NCI-H748 (cell line): Measurements from ENCODE around the gene CCDC87.
"Not testable (repeated sequence)": the region's sequence is repeated elsewhere in the genome, so short reads cannot be mapped to it uniquely, and the experiment has no call there.

ENCODE experiments used
- DNase-seq: peaks from one replicate; lab custom pipeline; 2025; ENCODE audit not compliant: unreplicated experiment; lab: John Stamatoyannopoulos, UW

CCDC87 gene

GRCh38 chr11:66616379-66617154, 23.7 kb upstream of the CCDC87 start, which contains the start of gene RBM14:
RBM14 (plus strand) TSS chr11:66616630; CDS start chr11:66616721, 91 bp downstream.
- DNase-seq: peak; percentile 100

GRCh38 chr11:66614073-66614472, 21.2 kb upstream of the CCDC87 start:
- no peak for DNase-seq

GRCh38 chr11:66612458-66612857, 19.6 kb upstream of the CCDC87 start:
- no peak for DNase-seq

GRCh38 chr11:66609721-66610617, 17.1 kb upstream of the CCDC87 start:
- DNase-seq: no peak

GRCh38 chr11:66607126-66607834, 14.4 kb upstream of the CCDC87 start:
- no peak for DNase-seq

- not testable (repeated sequence) for DNase-seq
These were observed 13.7 kb upstream of the CCDC87 start for GRCh38 chr11:66606608-66607007.

DNA sequence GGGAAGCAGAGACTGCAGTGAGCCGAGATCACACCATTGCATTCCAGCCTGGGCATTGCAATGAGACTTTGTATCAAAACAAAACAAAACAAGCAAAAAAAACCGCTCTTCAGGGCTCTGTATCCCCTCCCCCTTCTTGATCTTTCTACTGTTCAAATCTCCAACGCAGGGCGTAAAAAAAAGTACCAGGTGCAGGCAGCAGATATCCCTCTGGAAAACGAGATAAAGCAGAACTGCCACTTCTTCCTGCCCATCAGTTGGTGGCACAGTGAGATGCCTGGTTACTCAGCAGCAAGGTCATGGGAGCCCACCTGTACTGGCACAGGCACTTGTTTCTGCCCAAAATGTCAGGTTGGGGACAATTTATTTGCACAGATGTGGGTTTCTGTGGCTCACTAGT, 11.3 kb upstream of the CCDC87 start:
- DNase-seq: no peak

DNA sequence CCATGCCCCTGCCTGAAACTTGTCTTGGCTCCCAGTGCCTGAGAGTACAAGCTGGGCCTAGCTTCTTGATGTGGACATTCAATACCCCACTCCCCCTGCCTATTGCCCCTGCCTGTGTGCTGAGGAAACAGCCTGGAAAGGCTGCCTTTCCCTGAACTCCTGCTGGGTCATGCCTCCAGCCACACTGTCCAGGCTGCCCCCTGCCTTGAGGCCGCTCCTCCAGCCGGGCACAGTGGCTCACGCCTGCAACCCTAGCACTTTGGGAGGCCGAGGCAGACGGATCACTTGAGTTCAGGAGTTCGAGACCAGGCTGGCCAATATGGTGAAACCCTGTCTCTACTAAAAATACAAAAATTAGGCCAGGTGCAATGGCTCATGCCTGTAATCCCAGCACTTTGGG, 10.2 kb upstream of the CCDC87 start:
- DNase-seq: no peak

GRCh38 chr11:66600631-66601233, 7.9 kb upstream of the CCDC87 start:
- DNase-seq: no peak

GRCh38 chr11:66600219-66600618, 7.4 kb upstream of the CCDC87 start:
- no peak for DNase-seq

DNA sequence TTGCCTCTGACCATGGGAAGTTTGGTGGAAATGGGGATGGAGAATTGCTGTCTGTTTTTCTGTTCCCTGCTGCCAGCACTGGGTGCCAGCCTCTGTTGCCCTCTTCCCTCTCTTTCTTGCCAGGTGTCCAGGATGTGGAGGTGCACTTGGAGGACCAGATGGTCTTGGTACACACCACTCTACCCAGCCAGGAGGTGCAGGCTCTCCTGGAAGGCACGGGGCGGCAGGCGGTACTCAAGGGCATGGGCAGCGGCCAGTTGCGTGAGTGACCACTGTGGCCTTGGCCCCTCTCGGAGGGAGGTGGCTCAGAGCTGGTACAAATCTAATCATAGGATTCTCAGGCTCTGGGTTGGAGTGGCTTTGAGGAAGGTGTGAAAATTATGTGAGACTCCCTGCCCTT, 6.1 kb upstream of the CCDC87 start:
- no peak for DNase-seq

GRCh38 chr11:66595245-66595904, 2.5 kb upstream of the CCDC87 start:
- no peak for DNase-seq

DNA sequence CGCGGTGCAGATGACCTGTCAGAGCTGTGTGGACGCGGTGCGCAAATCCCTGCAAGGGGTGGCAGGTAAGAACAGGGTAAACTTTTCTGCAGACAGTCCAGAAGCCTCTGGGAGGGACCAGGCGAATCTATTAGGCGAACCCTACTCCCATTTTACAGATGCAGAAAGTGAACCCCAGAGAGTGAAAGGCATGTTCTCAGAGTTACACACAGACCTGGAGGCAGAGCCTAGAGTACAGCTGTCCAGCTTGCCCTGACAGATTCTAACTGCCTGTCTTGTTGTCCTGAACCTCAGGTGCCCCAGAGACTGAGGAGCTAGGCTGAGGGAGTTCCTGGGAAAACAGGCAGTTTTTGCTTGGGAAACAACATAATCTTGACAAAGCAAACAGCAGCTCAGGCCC, 787 bp upstream of the CCDC87 start:
- DNase-seq: no peak

DNA sequence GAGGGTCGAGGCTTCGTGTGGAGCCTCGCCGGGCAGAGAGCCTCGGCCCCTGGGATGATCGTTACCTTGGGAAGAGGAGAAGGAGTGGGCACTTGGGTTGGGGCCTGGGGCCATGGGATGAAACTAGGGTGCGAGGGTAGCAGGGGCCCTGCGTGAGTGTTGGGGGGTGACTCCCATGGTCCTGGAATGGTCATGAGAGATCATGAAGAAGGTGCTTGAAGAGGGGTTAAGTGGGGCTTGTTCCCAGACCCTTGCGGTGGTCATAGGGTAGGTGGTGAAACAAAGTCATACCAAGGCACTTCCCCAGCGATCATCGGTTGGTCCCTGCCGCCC, 406 bp upstream of the CCDC87 start:
- DNase-seq: no peak

GRCh38 chr11:66591175-66591574, 1.7 kb downstream of the CCDC87 start:
- no peak for DNase-seq

GRCh38 chr11:66589996-66590675, 2.7 kb downstream of the CCDC87 start:
- no peak for DNase-seq

GRCh38 chr11:66589315-66589714, 3.5 kb downstream of the CCDC87 start:
- not testable (repeated sequence) for DNase-seq

- DNase-seq: no peak
These were observed 6.7 kb downstream of the CCDC87 start for GRCh38 chr11:66586136-66586535.

DNA sequence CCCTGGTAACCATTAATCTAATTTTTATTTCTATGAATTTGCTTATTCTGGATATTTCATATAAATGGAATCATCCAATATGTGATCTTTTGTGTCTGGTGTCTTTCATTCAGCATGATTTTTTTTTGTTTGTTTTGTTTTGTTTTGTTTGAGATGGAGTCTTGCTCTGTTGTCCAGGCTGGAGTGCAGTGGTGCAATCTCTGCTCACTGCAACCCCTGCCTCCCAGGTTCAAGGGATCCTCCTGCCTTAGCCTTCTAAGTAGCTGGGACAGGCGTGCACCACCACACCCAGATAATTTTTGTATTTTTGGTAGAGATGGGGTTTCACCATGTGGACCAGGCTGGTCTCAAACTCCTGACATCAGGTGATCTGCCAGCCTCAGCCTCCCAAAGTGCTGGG, 7.4 kb downstream of the CCDC87 start:
- DNase-seq: not testable (repeated sequence)

DNA sequence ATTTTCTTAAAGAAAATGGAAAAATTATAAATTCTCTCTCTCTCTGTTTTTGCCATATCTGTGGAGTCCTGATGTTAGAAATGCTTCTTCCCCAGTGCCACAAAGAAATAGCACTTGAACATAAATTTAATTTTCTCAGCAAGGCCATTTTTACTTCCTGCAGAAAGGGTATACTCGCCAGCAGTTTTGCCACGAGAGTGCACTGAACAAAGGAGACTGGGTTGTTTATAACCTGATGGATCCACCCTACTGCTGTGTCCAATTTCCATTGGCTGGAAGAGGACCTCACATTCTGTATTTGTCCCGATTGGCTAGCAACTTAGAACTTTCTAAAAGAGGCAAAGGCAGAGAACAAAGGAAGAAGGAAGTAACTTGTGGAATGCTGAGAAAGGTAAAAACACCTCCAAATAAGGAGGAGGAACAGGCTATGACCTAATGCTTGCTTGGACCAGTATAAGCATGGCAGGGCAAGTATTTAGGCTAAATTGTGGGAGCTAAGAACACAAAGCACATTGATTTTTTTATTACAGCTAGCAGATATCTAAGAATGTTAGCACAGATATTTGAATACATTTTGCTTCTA, 10.2 kb downstream of the CCDC87 start:
- DNase-seq: not testable (repeated sequence)
